Activated B cell treated with CpG ODN at 0.5 μM for 24 hours (primary cell): ENCODE results near the gene NXPH4. TPM values are rescaled to one million over a fixed set of nuclear protein-coding genes. Genes with fewer than 3 reads are reported as not detected.

Experiments
- ATAC-seq: fragments of 200-7000 bp; cut with Tn5 transposase; one replicate; pipeline ENCODE4 v1.10.0; 2021; ENCODE audit warnings: low read depth, mild to moderate bottlenecking, moderate library complexity
- CTCF ChIA-PET: fragments of 350-600 bp; sonication (Branson Sonifier 250); formaldehyde crosslinking; loops from one replicate; lab custom pipeline; 2021; ENCODE audit warnings: antibody characterized with exemption; lab: Charles Lee
- POLR2A ChIA-PET: fragments of 350-600 bp; sonication (Branson Sonifier 250); formaldehyde crosslinking; loops from one replicate; lab custom pipeline; 2021; ENCODE audit warnings: antibody characterized with exemption; lab: Charles Lee
- DNase-seq: peaks from one replicate; pipeline ENCODE4 v3.0.0; 2022
- H3K27ac Mint-ChIP-seq: one replicate; pipeline ENCODE4 v1.8.0; 2020; ENCODE audit warnings: mixed read lengths
- H3K27me3 Mint-ChIP-seq: one replicate; pipeline ENCODE4 v1.8.0; 2021; ENCODE audit warnings: mixed read lengths
- H3K36me3 Mint-ChIP-seq: one replicate; pipeline ENCODE4 v1.8.0; 2021; ENCODE audit warnings: low read depth, mixed read lengths
- H3K4me1 Mint-ChIP-seq: one replicate; pipeline ENCODE4 v1.8.0; 2021; ENCODE audit warnings: mixed read lengths
- H3K4me3 Mint-ChIP-seq: one replicate; pipeline ENCODE4 v1.8.0; 2020; ENCODE audit warnings: mild to moderate bottlenecking, mixed read lengths
- H3K9me3 Mint-ChIP-seq: one replicate; pipeline ENCODE4 v1.8.0; 2020; ENCODE audit warnings: mixed read lengths
- CTCF ChIP-seq: fragments of 200-600 bp; IDR thresholded peaks from one replicate; pipeline ENCODE4 v1.8.0; 2022; ENCODE audit warnings: antibody characterized with exemption, mild to moderate bottlenecking
- intact Hi-C: fragments of 100-400 bp; cut with micrococcal nuclease; formaldehyde crosslinking; loops from one replicate; pipeline ENCODE4 v1.15.1; 2024
- total RNA-seq: library from RNA; stranded (reverse); gene quantifications from 2 replicates; pipeline ENCODE4 v1.2.3, GENCODE V29; 2022

NXPH4 gene
- total RNA-seq, 1 donor from 2014 or later, result 3.4 TPM

- H3K4me1 Mint-ChIP-seq, result no peaks in the 10 kb centered on the region
- no peak overlapping the region for H3K27ac Mint-ChIP-seq
- DNase-seq, result no peak
- intact Hi-C loops, result no loop called here
- no peak for TF ChIP-seq CTCF
- CTCF ChIA-PET, result interaction anchor here (1.3 to 1.4 kb wide), 2 partner anchors 46 to 101 kb away, joined by 3 to 5 read pairs; no protein-coding TSS in a partner anchor
- H3K9me3 Mint-ChIP-seq, result no peaks in the 10 kb centered on the region
- no peak overlapping the region for H3K4me3 Mint-ChIP-seq
- no peak for ATAC-seq
- POLR2A ChIA-PET, result no interaction called here
- H3K36me3 Mint-ChIP-seq, result no peaks in the 10 kb centered on the region
- H3K27me3 Mint-ChIP-seq, result no peaks in the 10 kb centered on the region
Measured at GRCh38 chr12:57169969-57170368, 46.6 kb upstream of the NXPH4 start.

- ATAC-seq (no peak), DNase-seq (no peak)
- Mint-ChIP-seq H3K4me1 (no peaks in the 10 kb centered on the region), H3K4me3 (no peak overlapping the region), H3K36me3 (no peaks in the 10 kb centered on the region), H3K27me3 (no peaks in the 10 kb centered on the region), H3K27ac (no peak overlapping the region), H3K9me3 (no peaks in the 10 kb centered on the region)
- ChIA-PET POLR2A (no interaction called here), CTCF (interaction anchor here (1.4 to 1.6 kb wide), 2 partner anchors 42 to 101 kb away, joined by 3 read pairs; partner anchors contain the start of gene LRP1)
- intact Hi-C loops, result no loop called here
- TF ChIP-seq CTCF, result no peak
Measured at GRCh38 chr12:57170408-57170807, 46.2 kb upstream of the NXPH4 start.

GRCh38 chr12:57170927-57171326, 45.7 kb upstream of the NXPH4 start:
- POLR2A ChIA-PET, result no interaction called here

GRCh38 chr12:57171668-57172067, 44.9 kb upstream of the NXPH4 start:
- POLR2A ChIA-PET, result no interaction called here
- no peak overlapping the region for H3K4me3 Mint-ChIP-seq

More at GRCh38 chr12:57170927-57171326, 45.7 kb upstream of the NXPH4 start:
- Mint-ChIP-seq H3K9me3 (no peaks in the 10 kb centered on the region), H3K27me3 (no peaks in the 10 kb centered on the region), H3K27ac (no peak overlapping the region), H3K4me3 (no peak overlapping the region), H3K36me3 (no peaks in the 10 kb centered on the region), H3K4me1 (no peaks in the 10 kb centered on the region)
- TF ChIP-seq CTCF, result no peak
- ATAC-seq (no peak), DNase-seq (no peak)
- intact Hi-C loops, result no loop called here
- CTCF ChIA-PET, result interaction anchor here (1.4 to 1.6 kb wide), 2 partner anchors 43 to 102 kb away, joined by 3 read pairs; partner anchors contain the start of gene LRP1

More at GRCh38 chr12:57171668-57172067, 44.9 kb upstream of the NXPH4 start:
- Mint-ChIP-seq H3K9me3 (no peaks in the 10 kb centered on the region), H3K36me3 (no peaks in the 10 kb centered on the region), H3K27me3 (no peaks in the 10 kb centered on the region), H3K4me1 (no peaks in the 10 kb centered on the region), H3K27ac (no peak overlapping the region)
- intact Hi-C loops, result loop anchor here (2.0 kb wide), 1 partner anchor 103 kb away; no protein-coding TSS in a partner anchor
- no peak for DNase-seq
- CTCF ChIA-PET, result interaction anchor here (1.6 kb wide), 1 partner anchor 43 kb away, joined by 3 read pairs; the partner anchor contains the start of gene LRP1
- no peak for TF ChIP-seq CTCF
- no peak for ATAC-seq
